Motor neuron (in vitro differentiated cells): ENCODE results near the gene MAST2. TPM values are rescaled to one million over a fixed set of nuclear protein-coding genes. Genes with fewer than 3 reads are reported as not detected.
"Not testable (repeated sequence)": the region's sequence is repeated elsewhere in the genome, so short reads cannot be mapped to it uniquely, and the experiment has no call there.

Source experiments
- ATAC-seq, 8 experiments: fragments of 200-7000 bp; cut with Tn5 transposase; replicated peaks in 6 of 8; 2 replicates each; pipeline ENCODE4 v1.8.0; 2021; ENCODE audit warnings: mild to moderate bottlenecking in 8 of 8, moderate library complexity in 8 of 8
- H3K27ac ChIP-seq, 2 donors: fragments of 250-450 bp; sonication (Bioruptor Pico); 2 replicates each; pipeline ENCODE4 v1.9.0; 2021; ENCODE audit warnings: antibody characterized with exemption in 2 of 2, mild to moderate bottlenecking in 2 of 2, moderate library complexity in 1 of 2
- H3K4me1 ChIP-seq, 2 donors: fragments of 250-450 bp; sonication (Bioruptor Pico); replicated peaks in 1 of 2; 2 replicates each; pipeline ENCODE4 v1.6.1; 2021; ENCODE audit warnings: antibody characterized with exemption in 2 of 2, mild to moderate bottlenecking in 2 of 2, moderate library complexity in 1 of 2
- H3K4me3 ChIP-seq, 5 donors: fragments of 250-450 bp; sonication (Bioruptor Pico); 2 replicates each; pipeline ENCODE4 v1.9.0; 2021; ENCODE audit warnings: antibody characterized with exemption in 5 of 5, mild to moderate bottlenecking in 5 of 5, moderate library complexity in 4 of 5
- WGBS, 10 experiments: fragments of 450-650 bp; shearing (Covaris generic); methylation state at CpG; one replicate each; pipeline ENCODE4 v1.0.0; 2022; 5-methylcytosine and 5-hydroxymethylcytosine counted together
- in situ Hi-C, 9 experiments: fragments of 400-800 bp; cut with MboI; loops; one replicate each; pipeline ENCODE4 v1.15.0; 2021; ENCODE audit warnings: low sequenced_read_pairs in 9 of 9, low pct_unique_long_range_greater_than_20kb in 2 of 9; ENCODE audit not compliant: unreplicated experiment in 9 of 9
- total RNA-seq, 8 experiments: library from RNA; unstranded; fragments of 300-600 nt; gene quantifications; 2 replicates each; pipeline versions ENCODE4 v1.2.3 to v1.2.4, GENCODE V29; 2022

Gene MAST2
- total RNA-seq, 8 experiments from 2014 or later, result 17.8 to 50.0 (median 31.7) TPM

DNA sequence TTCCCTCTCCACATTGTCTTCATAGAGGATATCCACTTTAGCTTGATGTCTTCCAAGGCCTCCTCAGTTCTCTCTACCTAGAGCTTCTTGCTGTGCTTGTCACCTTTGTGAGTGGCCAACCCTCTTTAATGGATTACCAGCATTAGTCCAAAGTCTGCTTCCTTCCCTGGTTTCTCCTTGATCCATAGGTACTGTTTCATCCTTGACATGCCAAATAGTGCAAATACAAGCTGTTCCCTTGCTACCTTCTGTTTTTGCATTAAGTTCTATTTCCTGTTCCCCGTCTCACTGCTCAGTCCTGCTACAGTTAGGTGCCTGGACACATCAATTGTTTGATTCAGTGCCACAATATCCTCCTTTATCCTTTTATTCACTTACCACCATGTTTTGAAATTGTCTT, 19.2 kb downstream of the MAST2 start:
- in situ Hi-C loops, result no loop called here
- 78 to 100% (median 92%) methylated on average over 1 of the region's 1 CpG for WGBS, 10 experiments
- Histone ChIP-seq H3K4me3 (no peak overlapping the region), H3K4me1 (no peaks in the 10 kb centered on the region), H3K27ac (no peak overlapping the region)
- ATAC-seq, result no peak

DNA sequence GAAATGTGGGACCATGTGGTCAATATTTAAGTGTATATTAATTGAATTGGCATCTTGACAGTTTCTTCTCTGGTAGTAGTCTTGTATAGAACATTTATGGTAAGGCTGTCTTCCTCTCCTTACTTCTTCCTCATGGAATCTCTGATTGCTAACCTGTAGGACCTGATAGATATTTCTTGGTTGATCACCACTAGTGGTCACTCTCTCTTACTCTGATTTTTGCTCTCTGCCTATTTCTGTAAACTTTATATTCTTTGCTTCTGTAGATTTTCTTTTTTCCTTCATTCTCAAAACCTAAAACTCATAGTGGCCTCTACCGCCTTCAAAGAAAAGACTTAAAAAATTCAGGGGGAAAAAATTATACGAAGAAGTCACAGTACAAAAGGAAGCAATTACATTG, 21.2 kb downstream of the MAST2 start:
- WGBS, 10 experiments, result 86 to 100% (median 97%) methylated on average over 1 to 2 of the region's 2 CpGs; no CpG with 5 or more reads in 1 of the 10 experiments
- Histone ChIP-seq H3K4me3 (no peak overlapping the region), H3K27ac (no peak overlapping the region), H3K4me1 (no peaks in the 10 kb centered on the region)
- in situ Hi-C loops, result no loop called here
- ATAC-seq, result no peak

DNA sequence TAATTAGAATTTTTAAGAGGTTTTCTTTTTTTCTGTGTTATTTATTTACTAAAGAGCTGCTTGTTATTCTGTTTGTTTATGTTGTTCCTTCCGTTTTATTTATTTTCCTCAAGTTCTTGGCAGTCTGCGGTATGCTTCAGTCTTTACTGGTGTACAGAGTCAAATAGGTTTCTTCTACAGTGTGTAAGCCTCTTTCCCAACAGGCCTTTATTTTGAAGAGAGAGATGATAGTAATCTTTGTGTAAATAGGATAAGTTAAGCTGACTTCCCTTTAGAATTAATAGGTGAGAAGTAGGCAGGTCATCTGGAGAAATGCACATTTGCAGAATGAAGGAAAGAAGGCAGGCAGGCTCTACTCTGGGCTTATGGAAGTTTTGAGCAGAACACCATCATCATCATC, 23.8 kb downstream of the MAST2 start:
- in situ Hi-C loops, result no loop called here

DNA sequence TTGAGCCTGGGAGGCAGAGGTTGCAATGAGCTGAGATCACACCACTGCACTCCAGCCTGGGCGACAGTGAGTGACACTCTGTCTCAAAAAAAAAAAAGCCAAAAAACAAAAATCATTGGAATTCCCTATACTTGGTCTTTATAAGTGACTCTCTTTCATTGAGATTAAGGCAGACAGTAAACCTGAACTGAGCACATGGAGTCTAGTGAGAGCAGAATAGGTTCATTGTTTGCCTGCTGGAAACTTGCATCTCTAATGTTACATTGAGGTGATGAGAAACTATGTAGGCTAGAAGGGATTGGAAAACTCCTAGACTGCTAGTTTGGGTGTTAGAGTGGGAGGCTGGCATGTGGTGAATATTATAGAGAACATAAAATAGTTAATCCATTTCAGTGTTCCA, 25.4 kb downstream of the MAST2 start:
- Histone ChIP-seq H3K4me3 (no peak overlapping the region), H3K4me1 (no peaks in the 10 kb centered on the region), H3K27ac (no peak overlapping the region)
- in situ Hi-C loops, result no loop called here
- no peak for ATAC-seq
- 75 to 100% (median 100%) methylated on average over 1 of the region's 1 CpG; no CpG with 5 or more reads in 4 of the 10 experiments for WGBS, 10 experiments

More for the DNA sequence above, 23.8 kb downstream of the MAST2 start:
- H3K27ac ChIP-seq, result no peak overlapping the region
- no peak overlapping the region for H3K4me3 ChIP-seq
- no peak for ATAC-seq
- WGBS, 10 experiments, result 85 to 100% (median 94%) methylated on average over 2 of the region's 2 CpGs; no CpG with 5 or more reads in 1 of the 10 experiments
- H3K4me1 ChIP-seq, result no peaks in the 10 kb centered on the region

DNA sequence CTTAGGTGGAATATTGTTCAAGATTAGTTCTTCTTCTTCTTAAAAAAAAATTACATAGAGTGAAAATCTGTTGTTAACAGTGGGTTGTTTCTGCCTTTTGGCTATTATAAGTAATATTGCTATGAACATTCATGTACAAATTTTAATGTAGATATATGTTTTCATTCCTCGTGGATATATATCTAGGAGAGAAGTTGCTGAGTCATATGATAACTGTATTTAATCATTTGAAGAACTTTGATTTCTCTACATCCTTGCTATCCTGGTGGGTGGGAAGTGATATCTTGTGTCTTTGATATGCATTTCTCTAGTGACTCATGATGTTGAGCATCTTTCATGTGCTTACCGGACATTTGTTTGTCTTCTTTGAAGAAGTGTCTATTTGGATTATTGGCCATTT, 29.9 kb downstream of the MAST2 start:
- Histone ChIP-seq H3K27ac (no peak overlapping the region), H3K4me3 (no peak overlapping the region), H3K4me1 (no peaks in the 10 kb centered on the region)
- in situ Hi-C loops, result no loop called here
- ATAC-seq, result no peak
- WGBS, 10 experiments, result 73 to 100% (median 91%) methylated on average over 1 to 2 of the region's 2 CpGs

DNA sequence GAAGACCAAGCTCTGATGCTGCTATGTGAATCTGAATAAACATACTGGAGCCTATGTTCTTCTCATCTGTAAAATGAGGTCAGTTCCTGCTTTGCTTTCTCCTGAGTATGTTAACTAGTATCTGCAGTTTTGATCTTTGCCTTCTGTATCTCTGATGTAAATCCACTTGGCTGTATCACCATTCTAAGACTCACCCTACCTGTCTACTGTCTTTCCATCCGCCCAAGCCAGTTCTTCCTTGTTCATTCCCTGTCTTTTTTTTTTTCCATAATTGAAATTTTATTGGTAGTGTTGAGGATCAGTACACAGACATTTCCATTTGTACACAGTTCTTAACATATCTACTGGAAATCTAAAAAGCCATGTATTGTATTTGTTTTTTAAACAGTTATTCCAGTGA, 31.3 kb downstream of the MAST2 start:
- no peak overlapping the region for H3K4me3 ChIP-seq
- H3K4me1 ChIP-seq, result no peaks in the 10 kb centered on the region
- in situ Hi-C loops, result no loop called here
- WGBS, 10 experiments, result 88 to 100% (median 100%) methylated on average over 1 of the region's 1 CpG
- H3K27ac ChIP-seq, result no peak overlapping the region
- ATAC-seq, result no peak

DNA sequence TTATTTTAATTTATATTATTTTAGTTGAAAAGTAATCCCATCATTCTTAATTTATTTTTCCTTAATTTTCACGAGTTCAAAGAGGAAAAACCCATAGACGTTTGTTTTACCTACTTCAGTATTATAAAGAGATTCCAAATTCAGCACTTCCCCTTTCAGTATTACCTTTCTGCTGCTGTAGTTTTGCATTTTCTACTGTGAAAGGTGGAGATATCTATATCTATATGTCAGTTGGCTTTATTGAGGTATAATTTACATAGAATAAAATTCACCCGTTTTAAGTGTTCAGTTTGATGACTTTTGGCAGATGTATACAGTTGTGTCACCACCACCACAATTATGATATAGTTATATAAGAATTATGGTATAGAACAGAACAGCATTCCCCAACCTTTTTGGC, 33.0 kb downstream of the MAST2 start:
- Histone ChIP-seq H3K4me1 (no peaks in the 10 kb centered on the region), H3K27ac (no peak overlapping the region), H3K4me3 (no peak overlapping the region)
- in situ Hi-C loops, result no loop called here
- ATAC-seq, result no peak
- 71 to 100% (median 91%) methylated on average over 1 to 3 of the region's 3 CpGs for WGBS, 10 experiments

DNA sequence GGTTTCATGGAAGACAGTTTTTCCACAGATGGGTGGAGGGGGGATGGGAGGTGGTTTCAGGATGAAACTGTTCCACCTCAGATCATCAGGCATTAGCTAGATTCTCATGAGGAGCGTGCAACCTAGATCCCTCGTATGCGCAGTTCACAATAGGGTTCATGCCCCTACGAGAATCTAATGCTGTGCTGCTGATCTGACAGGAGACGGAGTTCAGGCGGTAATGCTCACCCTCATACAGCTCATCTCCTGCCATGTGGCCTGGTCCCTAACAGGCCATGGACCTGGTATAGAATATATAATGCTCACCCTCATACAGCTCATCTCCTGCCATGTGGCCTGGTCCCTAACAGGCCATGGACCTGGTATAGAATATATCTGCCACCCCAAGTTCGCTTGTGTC, 33.4 kb downstream of the MAST2 start:
- H3K4me1 ChIP-seq, in situ Hi-C loops, ATAC-seq, H3K27ac ChIP-seq, H3K4me3 ChIP-seq: not testable (repeated sequence)
- WGBS, 10 experiments, result 93 to 100% (median 95%) methylated on average over 1 to 7 of the region's 7 CpGs; no CpG with 5 or more reads in 3 of the 10 experiments

DNA sequence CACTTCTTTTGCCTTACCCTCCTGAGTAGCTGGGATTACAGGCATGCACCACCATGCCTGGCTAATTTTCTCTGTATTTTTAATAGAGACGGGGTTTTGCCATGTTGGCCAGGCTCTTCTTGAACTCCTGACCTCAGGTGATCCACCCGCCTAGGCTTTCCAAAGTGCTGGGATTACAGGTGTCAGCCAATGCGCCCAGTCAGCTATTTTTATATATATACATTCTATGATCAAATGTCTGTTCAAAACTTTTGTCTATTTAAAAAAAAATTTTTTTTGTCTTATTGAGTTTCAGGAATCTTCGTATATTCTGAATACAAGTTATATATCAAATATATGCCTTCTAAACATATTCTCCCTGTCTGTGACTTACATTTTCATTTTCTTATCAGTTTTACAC, 34.9 kb downstream of the MAST2 start:
- H3K4me3 ChIP-seq, H3K4me1 ChIP-seq, in situ Hi-C loops, H3K27ac ChIP-seq, ATAC-seq: not testable (repeated sequence)
- 86 to 100% (median 100%) methylated on average over 1 to 4 of the region's 4 CpGs; no CpG with 5 or more reads in 1 of the 10 experiments for WGBS, 10 experiments

DNA sequence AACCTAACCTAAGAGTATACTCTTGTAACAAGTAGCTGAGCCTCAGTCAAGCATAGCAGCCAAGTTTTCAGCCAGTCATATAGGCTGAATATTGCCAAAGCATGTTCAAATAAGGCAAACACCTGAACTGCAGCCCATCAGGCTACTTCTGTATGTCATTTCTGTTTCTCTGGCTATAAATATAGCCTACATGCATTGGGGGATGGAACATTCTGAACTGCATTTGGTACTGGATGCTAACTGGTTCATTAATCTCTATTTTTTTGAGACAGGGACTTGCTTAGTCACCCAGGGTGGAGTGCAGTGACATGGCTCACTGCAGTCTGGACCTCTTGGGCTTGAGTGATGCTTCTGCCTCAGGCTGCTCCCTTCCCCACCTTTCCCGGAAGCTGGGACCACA, 37.3 kb downstream of the MAST2 start:
- no peak overlapping the region for H3K4me3 ChIP-seq
- no peaks in the 10 kb centered on the region for H3K4me1 ChIP-seq
- in situ Hi-C loops, result no loop called here
- WGBS, 10 experiments, result 50 to 100% (median 67%) methylated on average over 1 of the region's 1 CpG; no CpG with 5 or more reads in 7 of the 10 experiments
- no peak overlapping the region for H3K27ac ChIP-seq
- peak in 5 of 8 experiments; percentile 19 to 100 (median 38) for ATAC-seq

DNA sequence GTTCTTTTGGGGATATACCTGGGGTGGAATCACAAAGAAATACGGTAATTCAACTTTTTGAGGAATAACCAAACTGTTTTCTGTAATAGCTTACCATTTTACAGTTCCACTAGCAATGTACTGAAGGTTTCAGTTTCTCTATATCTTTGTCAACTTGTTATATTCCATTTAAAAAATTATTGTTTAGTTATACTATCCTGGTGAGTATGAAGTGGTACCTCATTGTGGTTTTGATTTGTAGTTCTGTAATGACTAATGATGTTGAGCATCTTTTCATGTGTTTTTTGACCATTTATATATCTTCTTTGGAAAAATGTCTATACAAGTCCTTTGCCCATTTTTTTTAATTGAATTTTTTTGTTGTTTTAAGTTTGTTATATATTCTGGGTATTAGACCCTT, 39.4 kb downstream of the MAST2 start:
- Histone ChIP-seq H3K27ac (no peak overlapping the region), H3K4me3 (no peak overlapping the region), H3K4me1 (no peaks in the 10 kb centered on the region)
- whole genome bisulfite sequencing, 10 experiments, result 86 to 100% (median 100%) methylated on average over 1 of the region's 1 CpG; no CpG with 5 or more reads in 1 of the 10 experiments
- in situ Hi-C loops, result no loop called here
- ATAC-seq, result no peak

DNA sequence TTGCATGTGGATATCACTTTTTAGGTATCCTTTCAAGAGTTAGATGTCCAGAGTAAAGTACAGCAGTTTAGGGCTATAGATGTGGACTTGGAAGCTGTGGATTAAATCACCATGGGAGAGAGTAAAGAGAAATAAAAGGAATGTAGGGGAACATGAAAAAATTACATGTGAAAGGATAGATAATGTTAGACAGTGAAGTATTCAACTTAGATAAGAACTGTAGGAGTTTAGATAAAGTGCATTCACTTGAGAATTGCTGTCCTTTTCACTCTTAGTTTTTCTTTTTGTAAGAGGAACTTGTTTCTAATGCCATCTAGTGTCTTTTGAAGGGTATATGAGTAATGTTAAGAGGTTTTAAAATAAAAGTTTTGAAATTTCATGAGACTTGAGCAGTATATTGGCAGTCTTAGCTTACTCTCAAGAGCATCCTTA, 40.1 kb downstream of the MAST2 start:
- in situ Hi-C loops, result no loop called here
- no peak overlapping the region for H3K27ac ChIP-seq
- ATAC-seq, result peak in 1 of 8 experiments; percentile 42

DNA sequence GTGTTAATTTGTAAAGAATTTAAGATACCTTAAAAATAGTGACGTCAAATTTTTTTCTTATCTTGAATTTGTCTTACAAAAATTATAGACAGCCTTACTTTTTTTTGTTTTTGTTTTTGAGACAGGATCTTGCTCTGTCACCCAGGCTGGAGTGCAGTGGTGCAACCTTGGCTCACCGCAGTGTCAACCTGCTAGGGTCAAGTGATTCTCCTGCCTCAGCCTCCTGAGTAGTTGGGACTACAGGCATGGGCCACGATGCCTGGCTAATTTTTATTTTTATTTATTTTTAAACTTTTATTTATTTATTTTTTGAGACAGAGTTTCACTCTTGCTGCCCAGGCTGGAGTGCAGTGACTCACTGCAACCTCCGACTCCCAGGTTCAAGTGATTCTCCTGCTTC, 40.6 kb downstream of the MAST2 start:
- H3K4me1 ChIP-seq, H3K4me3 ChIP-seq, in situ Hi-C loops, H3K27ac ChIP-seq, ATAC-seq: not testable (repeated sequence)
- WGBS, 10 experiments, result 40 to 100% (median 87%) methylated on average over 1 to 4 of the region's 4 CpGs

More for the DNA sequence above, 40.1 kb downstream of the MAST2 start:
- Histone ChIP-seq H3K4me3 (no peak overlapping the region), H3K4me1 (no peaks in the 10 kb centered on the region)

DNA sequence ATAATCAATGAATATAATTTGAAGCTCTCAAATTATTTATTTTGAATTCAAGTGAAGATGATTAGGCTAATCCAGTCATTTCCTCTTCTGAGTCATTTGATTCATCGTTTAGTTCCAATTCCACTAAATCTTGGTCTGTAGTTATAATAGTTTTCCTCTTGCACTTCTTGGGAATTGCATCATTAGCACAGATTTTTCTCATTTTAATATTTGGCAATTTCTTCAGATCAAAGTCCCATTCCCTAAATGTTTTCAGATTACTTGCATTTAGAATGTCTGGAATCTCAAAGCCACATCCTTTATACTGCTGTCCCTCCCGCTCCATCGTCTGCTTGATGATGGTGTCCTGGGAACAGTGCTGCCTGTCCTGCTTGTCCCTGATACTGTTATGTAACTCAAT, 43.5 kb downstream of the MAST2 start:
- Histone ChIP-seq H3K27ac (no peak overlapping the region), H3K4me3 (no peak overlapping the region), H3K4me1 (no peaks in the 10 kb centered on the region)
- no peak for ATAC-seq
- in situ Hi-C loops, result no loop called here
- 27 to 100% (median 88%) methylated on average over 1 to 3 of the region's 3 CpGs for WGBS, 10 experiments
